ENCODE results near the gene EBF3. TPM values are rescaled to one million over a fixed set of nuclear protein-coding genes. Genes with fewer than 3 reads are reported as not detected.

Gene EBF3
- total RNA-seq, 1 experiment from 2014 or later = not detected

DNA sequence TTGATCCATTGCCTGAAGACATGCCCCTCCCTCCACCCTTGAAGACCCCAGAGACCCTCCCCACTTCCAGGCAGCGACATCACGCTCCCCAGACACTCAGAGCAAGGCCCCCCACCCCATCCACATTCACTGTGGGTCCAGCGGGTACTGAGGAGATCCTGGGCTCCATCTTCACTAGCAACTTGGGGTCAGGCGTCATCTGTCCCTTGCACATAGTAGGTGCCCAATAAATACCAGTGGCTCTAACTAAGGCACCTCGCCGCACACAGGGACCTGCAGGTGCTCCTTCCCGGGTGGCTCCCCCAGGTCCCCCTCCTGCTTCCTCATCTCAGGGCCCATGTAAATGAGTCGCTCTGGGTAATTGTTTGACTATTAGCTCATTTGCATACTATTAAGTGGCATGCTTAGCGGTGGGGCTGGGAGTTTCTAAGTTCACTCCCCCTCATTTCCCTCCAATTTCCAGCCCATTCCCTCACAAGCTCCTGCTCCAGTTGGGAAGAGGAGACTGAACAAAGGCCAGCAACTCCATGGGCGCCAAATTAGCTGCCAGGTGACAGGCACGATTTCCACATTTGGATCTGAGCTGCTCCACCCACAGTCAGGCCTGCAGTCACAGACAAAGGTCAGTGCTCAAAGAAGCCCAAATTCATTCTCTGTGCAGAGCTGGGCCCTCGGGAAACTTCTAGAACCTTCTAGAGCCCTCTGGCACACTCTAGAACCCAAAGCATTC, 29.7 kb downstream of the EBF3 start:
- no peaks in the 10 kb centered on the region for H3K9me3 Mint-ChIP-seq (ENCODE audit: low read depth, unreplicated experiment)
- no peaks in the 10 kb centered on the region for H3K36me3 Mint-ChIP-seq (ENCODE audit: insufficient read depth, unreplicated experiment)
- no peak overlapping the region for H3K4me3 Mint-ChIP-seq (ENCODE audit: low read depth, unreplicated experiment)
- H3K27me3 Mint-ChIP-seq (ENCODE audit: unreplicated experiment) = no peaks in the 10 kb centered on the region
- no peaks in the 10 kb centered on the region for H3K4me1 Mint-ChIP-seq (ENCODE audit: low read depth, unreplicated experiment)
- intact Hi-C loops (cut with micrococcal nuclease; ENCODE audit: unreplicated experiment) = no loop called here
- no TSS peak for BruUV-seq (replicated peaks)
- CTCF ChIA-PET = no interaction called here
- H3K27ac Mint-ChIP-seq (ENCODE audit: unreplicated experiment) = no peak overlapping the region
- TF ChIP-seq, protein P1, sequence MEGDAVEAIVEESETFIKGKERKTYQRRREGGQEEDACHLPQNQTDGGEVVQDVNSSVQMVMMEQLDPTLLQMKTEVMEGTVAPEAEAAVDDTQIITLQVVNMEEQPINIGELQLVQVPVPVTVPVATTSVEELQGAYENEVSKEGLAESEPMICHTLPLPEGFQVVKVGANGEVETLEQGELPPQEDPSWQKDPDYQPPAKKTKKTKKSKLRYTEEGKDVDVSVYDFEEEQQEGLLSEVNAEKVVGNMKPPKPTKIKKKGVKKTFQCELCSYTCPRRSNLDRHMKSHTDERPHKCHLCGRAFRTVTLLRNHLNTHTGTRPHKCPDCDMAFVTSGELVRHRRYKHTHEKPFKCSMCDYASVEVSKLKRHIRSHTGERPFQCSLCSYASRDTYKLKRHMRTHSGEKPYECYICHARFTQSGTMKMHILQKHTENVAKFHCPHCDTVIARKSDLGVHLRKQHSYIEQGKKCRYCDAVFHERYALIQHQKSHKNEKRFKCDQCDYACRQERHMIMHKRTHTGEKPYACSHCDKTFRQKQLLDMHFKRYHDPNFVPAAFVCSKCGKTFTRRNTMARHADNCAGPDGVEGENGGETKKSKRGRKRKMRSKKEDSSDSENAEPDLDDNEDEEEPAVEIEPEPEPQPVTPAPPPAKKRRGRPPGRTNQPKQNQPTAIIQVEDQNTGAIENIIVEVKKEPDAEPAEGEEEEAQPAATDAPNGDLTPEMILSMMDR (IDR thresholded peaks at IDR 0.05; ENCODE audit: unreplicated experiment) = no peak
- DNase-seq = no peak

DNA sequence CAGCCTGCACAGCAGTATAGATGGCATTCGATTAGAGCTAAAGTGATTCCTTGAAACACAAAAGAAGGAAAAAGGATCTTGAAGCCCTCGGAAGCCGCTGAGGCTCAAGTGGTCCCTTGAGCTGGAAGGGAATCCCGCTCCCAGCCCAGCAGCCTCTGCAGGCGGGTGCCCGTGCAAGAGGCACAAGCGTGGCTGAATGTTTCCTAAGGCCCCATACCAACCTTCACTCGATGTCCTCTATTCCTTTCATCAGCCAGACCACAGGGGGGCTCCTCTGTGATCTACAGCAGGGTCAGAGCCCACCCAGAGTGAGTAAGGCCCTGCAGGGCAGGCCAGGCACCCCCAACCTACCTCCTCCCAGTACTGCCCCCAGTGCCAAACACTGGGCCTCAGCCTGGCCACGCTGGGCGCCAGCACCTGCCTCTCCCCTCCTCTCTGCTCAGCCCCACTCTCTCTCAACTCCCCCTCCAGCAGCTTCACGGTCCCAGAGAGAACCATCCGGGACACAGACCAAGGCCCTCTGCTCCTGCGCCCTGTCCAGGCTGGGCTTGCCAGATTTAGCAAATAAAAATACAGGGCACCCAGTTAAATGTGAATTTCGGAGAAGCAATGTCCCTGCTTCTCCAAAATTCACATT, 30.5 kb downstream of the EBF3 start:
- no peaks in the 10 kb centered on the region for H3K4me1 Mint-ChIP-seq (ENCODE audit: low read depth, unreplicated experiment)
- no peaks in the 10 kb centered on the region for H3K9me3 Mint-ChIP-seq (ENCODE audit: low read depth, unreplicated experiment)
- TF ChIP-seq, protein P1 (IDR thresholded peaks at IDR 0.05; ENCODE audit: unreplicated experiment) = no peak
- BruUV-seq (replicated peaks) = no TSS peak
- no peak for DNase-seq
- no peaks in the 10 kb centered on the region for H3K36me3 Mint-ChIP-seq (ENCODE audit: insufficient read depth, unreplicated experiment)
- no peaks in the 10 kb centered on the region for H3K27me3 Mint-ChIP-seq (ENCODE audit: unreplicated experiment)
- CTCF ChIA-PET = no interaction called here
- H3K27ac Mint-ChIP-seq (ENCODE audit: unreplicated experiment) = no peak overlapping the region
- no peak overlapping the region for H3K4me3 Mint-ChIP-seq (ENCODE audit: low read depth, unreplicated experiment)
- intact Hi-C loops (cut with micrococcal nuclease; ENCODE audit: unreplicated experiment) = no loop called here

DNA sequence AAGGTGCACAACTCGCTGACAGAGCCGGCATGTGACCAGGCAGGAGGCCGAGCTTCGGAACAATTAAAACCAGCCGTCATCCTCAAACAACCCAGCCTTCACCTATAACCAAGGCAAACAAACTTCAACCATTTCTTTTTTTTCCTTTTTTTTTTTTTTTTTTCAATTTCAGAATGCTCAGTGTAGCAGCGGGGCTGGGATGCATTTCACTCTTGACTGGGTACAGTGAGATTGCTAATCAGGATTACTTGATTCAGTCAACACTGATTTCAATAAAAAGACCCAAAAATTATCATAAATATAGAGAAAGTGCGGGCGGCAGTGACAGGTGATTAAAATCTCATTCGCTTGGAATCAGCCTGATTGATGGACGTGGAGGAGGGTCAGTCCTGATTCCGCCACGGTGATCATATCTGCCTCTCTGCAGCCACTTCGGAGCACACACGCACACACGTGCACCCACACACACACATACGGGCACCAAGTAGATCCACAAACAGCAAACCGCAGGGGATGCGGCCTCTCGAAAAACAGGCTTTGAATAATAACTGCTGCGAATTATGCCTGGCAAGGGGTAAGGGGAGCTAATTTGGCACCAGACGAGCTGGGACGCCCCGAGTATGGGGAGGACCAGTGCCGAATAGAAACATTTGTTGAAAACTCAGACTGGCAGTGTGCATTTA, 31.2 kb downstream of the EBF3 start:
- no peaks in the 10 kb centered on the region for H3K9me3 Mint-ChIP-seq (ENCODE audit: low read depth, unreplicated experiment)
- no peak for DNase-seq
- TF ChIP-seq, protein P1 (IDR thresholded peaks at IDR 0.05; ENCODE audit: unreplicated experiment) = no peak
- no TSS peak for BruUV-seq (replicated peaks)
- H3K27ac Mint-ChIP-seq (ENCODE audit: unreplicated experiment) = no peak overlapping the region
- CTCF ChIA-PET = no interaction called here
- H3K4me3 Mint-ChIP-seq (ENCODE audit: low read depth, unreplicated experiment) = no peak overlapping the region
- H3K36me3 Mint-ChIP-seq (ENCODE audit: insufficient read depth, unreplicated experiment) = no peaks in the 10 kb centered on the region
- H3K27me3 Mint-ChIP-seq (ENCODE audit: unreplicated experiment) = no peaks in the 10 kb centered on the region
- H3K4me1 Mint-ChIP-seq (ENCODE audit: low read depth, unreplicated experiment) = no peaks in the 10 kb centered on the region
- intact Hi-C loops (cut with micrococcal nuclease; ENCODE audit: unreplicated experiment) = no loop called here

DNA sequence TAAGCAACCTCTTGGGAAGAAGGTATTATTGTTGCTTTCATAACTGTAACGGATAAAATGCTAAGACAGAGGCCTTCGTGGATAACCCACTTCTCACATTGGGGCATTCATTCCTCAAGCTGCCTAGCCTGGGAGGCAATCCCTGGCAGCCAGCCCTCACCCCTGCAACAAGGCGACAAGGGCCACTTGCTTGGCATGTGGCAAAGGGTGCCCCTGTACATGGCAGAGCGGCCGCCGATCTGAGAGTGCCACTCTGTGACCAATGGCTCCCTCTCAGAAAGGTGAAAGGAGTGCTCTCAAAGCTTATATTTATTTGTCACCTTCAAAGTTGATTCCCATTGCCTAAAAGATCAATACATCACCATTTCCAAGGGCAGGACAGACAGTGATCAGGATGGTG, 31.9 kb downstream of the EBF3 start:
- DNase-seq = no peak
- Mint-ChIP-seq H3K4me3 (ENCODE audit: low read depth, unreplicated experiment) (no peak overlapping the region), H3K36me3 (ENCODE audit: insufficient read depth, unreplicated experiment) (no peaks in the 10 kb centered on the region), H3K27ac (ENCODE audit: unreplicated experiment) (no peak overlapping the region), H3K4me1 (ENCODE audit: low read depth, unreplicated experiment) (no peaks in the 10 kb centered on the region), H3K27me3 (ENCODE audit: unreplicated experiment) (no peaks in the 10 kb centered on the region), H3K9me3 (ENCODE audit: low read depth, unreplicated experiment) (no peaks in the 10 kb centered on the region)
- no TSS peak for BruUV-seq (replicated peaks)
- TF ChIP-seq, protein P1 (IDR thresholded peaks at IDR 0.05; ENCODE audit: unreplicated experiment) = no peak
- intact Hi-C loops (cut with micrococcal nuclease; ENCODE audit: unreplicated experiment) = no loop called here
- CTCF ChIA-PET = no interaction called here

All from Calu3 (cell line).